GM12892 (cell line): ENCODE results near the gene PHF21B.

Experiments
- DNase-seq: peaks from one replicate; pipeline ENCODE4 v3.0.0; 2011; ENCODE audit not compliant: insufficient read length
- FAIRE-seq: peaks from 2 replicates; lab custom pipeline; 2011; peaks lifted over from hg19 to GRCh38; lab: Jason Lieb, UNC
- POLR2A ChIP-seq: IDR thresholded peaks from 2 replicates; pipeline ENCODE4 v1.6.1; 2011; ENCODE audit warnings: low read depth, low read length, control low read depth
- POLR2AphosphoS5 ChIP-seq: IDR thresholded peaks from 2 replicates; pipeline ENCODE4 v1.6.1; 2011; ENCODE audit warnings: low read depth, low read length, control low read depth
- TAF1 ChIP-seq: IDR thresholded peaks from 2 replicates; pipeline ENCODE4 v1.6.1; 2011; ENCODE audit warnings: low read depth, mild to moderate bottlenecking, control low read depth, low read length, borderline replicate concordance

Gene PHF21B

GRCh38 chr22:44985906-44986527, 23.8 kb downstream of the PHF21B start:
- no peak for FAIRE-seq
- TF ChIP-seq POLR2A (no peak), TAF1 (no peak), POLR2AphosphoS5 (no peak)

GRCh38 chr22:44983878-44984482, 25.8 kb downstream of the PHF21B start:
- FAIRE-seq = no peak
- TF ChIP-seq TAF1 (no peak), POLR2AphosphoS5 (no peak), POLR2A (no peak)
- no peak for DNase-seq

More at GRCh38 chr22:44985906-44986527, 23.8 kb downstream of the PHF21B start:
- no peak for DNase-seq

DNA sequence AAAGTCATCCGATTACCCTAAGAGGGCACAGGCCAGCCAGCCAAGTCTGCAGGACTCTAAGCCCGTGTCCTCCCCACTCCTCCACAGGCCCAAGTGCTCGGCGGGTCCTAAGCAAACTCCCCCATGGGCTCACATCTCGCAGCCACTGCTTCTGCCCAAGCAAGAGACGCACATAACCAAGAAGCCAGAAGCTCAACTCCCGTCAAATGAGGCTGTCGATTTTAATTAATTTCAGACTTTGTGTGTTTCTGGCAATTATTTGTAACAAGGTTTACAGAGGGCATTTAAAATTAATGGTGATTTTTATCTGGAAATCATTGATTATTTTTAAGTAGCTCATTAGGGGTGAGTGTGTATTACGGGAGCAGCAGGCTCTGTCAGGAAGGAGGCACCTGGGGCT, 27.4 kb downstream of the PHF21B start:
- no peak for FAIRE-seq
- TF ChIP-seq POLR2AphosphoS5 = no peak
- no peak for TF ChIP-seq TAF1
- TF ChIP-seq POLR2A = no peak
- DNase-seq = no peak

GRCh38 chr22:44981857-44982256, 27.9 kb downstream of the PHF21B start:
- no peak for DNase-seq
- no peak for FAIRE-seq
- TF ChIP-seq POLR2A (no peak), TAF1 (no peak), POLR2AphosphoS5 (no peak)

DNA sequence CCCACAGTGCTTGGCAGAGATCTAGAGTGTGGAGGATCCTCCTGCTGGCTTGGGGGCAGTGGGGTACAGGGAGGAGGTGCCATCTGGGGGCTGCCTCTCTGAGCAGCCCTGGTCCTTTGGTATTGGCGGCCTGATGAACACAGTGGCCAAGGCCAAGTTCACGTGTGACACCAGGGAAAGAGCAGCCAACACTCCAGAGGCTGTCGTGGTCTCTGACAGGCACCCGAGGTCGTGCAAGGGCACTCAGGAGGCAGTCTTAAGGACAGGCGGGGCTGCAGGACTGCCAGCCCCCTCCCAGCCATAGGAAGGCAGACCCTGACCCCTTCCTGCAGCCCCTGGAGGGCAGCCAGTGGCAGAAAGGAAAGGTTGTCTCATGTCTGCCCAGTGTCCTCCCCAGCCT, 30.7 kb downstream of the PHF21B start:
- TF ChIP-seq TAF1 = no peak
- FAIRE-seq = no peak
- DNase-seq = no peak

GRCh38 chr22:44975427-44976262, 34.2 kb downstream of the PHF21B start:
- DNase-seq (peak; percentile 79), FAIRE-seq (no peak)
- TF ChIP-seq TAF1 = no peak
- no peak for TF ChIP-seq POLR2AphosphoS5
- no peak for TF ChIP-seq POLR2A

DNA sequence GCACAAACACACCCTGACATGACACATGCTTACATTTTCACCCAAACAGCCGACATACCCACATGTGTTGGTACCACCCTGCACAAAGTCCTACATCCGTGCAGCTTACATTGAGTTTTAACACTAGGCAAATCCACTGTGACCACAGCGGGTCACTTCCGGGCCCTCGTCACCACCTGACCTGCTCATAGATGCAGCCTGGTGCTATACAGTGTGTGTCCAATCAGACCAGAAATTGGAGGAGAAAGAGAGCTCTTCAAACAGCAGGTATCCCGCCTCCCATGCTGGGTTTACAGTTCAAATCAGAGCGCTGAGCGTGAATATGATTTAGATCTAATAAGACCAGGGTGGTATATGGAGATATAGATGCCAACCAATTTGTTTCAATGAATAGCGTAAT, 35.4 kb downstream of the PHF21B start:
- DNase-seq (no peak), FAIRE-seq (no peak)
- no peak for TF ChIP-seq POLR2A
- TF ChIP-seq POLR2AphosphoS5 = no peak
- TF ChIP-seq TAF1 = no peak

- no peak for TF ChIP-seq TAF1
- no peak for TF ChIP-seq POLR2A
- no peak for TF ChIP-seq POLR2AphosphoS5
- DNase-seq = no peak
- no peak for FAIRE-seq
Measured at GRCh38 chr22:44973829-44974228, 36.0 kb downstream of the PHF21B start.

DNA sequence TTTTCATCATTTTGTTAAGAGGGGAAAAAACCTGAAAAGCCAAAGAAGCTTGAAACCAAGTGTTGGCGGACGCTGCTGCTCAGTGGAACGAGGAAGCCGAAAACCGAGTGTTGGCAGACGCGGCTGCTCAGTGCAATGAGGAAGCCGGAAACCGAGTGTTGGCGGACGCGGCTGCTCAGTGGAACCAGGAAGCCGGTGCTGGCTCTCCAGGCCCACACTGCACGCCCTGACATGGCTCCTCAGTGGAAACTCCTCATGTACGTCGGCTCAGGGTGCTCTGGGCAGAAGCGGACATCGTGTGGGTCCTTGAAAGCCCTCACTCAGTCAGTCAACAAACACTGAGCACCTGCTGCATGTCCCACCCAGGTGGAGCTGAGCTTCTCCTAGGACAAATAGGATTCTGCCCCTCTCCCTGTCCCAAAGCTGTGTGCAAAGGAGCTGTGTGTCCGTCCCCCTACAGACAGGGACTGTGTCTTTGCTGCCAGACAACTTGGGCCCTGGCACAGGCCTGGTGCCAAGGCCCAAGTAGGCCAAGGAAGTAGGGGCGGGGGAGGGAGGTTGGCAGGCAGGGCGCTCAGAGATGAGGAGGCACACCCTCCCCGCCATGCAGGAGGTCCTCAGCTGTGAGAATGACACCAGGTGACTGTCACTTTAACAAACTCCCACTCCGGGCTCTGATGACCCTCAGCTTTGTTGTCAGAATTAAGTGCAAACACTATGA, 37.3 kb downstream of the PHF21B start:
- no peak for TF ChIP-seq POLR2A
- no peak for TF ChIP-seq TAF1
- TF ChIP-seq POLR2AphosphoS5 = no peak
- FAIRE-seq (no peak), DNase-seq (no peak)

GRCh38 chr22:44971651-44972362, 38.0 kb downstream of the PHF21B start:
- no peak for DNase-seq
- TF ChIP-seq POLR2AphosphoS5 (no peak), POLR2A (no peak), TAF1 (no peak)
- FAIRE-seq = no peak
